Fibroblast of lung (primary cell): ENCODE results near the gene PAM.

Source experiments
- EZH2 ChIP-seq: IDR thresholded peaks from 2 replicates; pipeline ENCODE4 v1.5.1; 2012; ENCODE audit warnings: low read length, control low read depth, mild to moderate bottlenecking; ENCODE audit errors: missing control alignments
- TF ChIP-seq, protein P1 (sequence below), 2 donors: IDR thresholded peaks in 1 of 2; conservative IDR thresholded peaks in 1 of 2; 1 replicate in 1 of 2; 2 replicates in 1 of 2; pipeline ENCODE4 v1.5.1; 2011 to 2012; ENCODE audit warnings: low read length in 2 of 2, control low read depth in 1 of 2, inconsistent platforms in 1 of 2, low read depth in 1 of 2, mild to moderate bottlenecking in 1 of 2

DNA sequence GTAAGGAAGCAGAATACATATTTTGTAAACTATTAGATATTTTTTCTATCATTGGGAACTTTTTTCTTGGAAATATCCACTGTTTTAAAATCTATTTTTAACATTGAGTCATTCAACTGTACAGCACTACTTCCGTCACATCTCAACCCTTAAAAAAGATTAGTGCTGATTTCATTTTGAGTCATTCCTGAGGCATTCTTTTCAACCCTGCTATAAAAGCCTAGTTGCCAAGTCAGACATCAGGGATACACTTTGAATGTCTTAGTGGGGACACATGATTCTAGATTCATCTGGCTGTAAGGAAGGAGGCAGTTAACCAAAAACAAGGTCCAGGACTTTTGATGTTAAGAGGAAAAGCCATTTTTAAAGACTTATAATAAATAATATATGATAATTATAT, 203.9 kb downstream of the PAM start:
- no peak for TF ChIP-seq EZH2
- TF ChIP-seq, protein P1, sequence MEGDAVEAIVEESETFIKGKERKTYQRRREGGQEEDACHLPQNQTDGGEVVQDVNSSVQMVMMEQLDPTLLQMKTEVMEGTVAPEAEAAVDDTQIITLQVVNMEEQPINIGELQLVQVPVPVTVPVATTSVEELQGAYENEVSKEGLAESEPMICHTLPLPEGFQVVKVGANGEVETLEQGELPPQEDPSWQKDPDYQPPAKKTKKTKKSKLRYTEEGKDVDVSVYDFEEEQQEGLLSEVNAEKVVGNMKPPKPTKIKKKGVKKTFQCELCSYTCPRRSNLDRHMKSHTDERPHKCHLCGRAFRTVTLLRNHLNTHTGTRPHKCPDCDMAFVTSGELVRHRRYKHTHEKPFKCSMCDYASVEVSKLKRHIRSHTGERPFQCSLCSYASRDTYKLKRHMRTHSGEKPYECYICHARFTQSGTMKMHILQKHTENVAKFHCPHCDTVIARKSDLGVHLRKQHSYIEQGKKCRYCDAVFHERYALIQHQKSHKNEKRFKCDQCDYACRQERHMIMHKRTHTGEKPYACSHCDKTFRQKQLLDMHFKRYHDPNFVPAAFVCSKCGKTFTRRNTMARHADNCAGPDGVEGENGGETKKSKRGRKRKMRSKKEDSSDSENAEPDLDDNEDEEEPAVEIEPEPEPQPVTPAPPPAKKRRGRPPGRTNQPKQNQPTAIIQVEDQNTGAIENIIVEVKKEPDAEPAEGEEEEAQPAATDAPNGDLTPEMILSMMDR (conservative IDR thresholded peaks at IDR 0.05 in 1 of 2, IDR thresholded peaks at IDR 0.05 in 1 of 2; ENCODE audit: low read depth in 1 of 2, low read length in 2 of 2), result no peak
